Astrocyte of the spinal cord (primary cell): ENCODE measurements around the gene NFE2L3.
"Not testable (repeated sequence)": the region's sequence is repeated elsewhere in the genome, so short reads cannot be mapped to it uniquely, and the experiment has no call there.

Experiments used
- DNase-seq: peaks from one replicate; pipeline ENCODE4 v3.0.0; 2011; ENCODE audit warnings: low read depth, low spot score
- H3K4me3 ChIP-seq: 2 replicates; pipeline ENCODE4 v1.5.1; 2011; ENCODE audit warnings: low read depth, mild to moderate bottlenecking, low read length, moderate library complexity
- in situ Hi-C: cut with HindIII; loops from 2 replicates; pipeline ENCODE4 v1.10.0; 2017; ENCODE audit warnings: low sequenced_read_pairs
- TF ChIP-seq, protein P1 (sequence below): IDR thresholded peaks from 2 replicates; pipeline ENCODE4 v1.5.1; 2012; ENCODE audit warnings: low read depth, mild to moderate bottlenecking, low read length, inconsistent platforms

Gene NFE2L3

DNA sequence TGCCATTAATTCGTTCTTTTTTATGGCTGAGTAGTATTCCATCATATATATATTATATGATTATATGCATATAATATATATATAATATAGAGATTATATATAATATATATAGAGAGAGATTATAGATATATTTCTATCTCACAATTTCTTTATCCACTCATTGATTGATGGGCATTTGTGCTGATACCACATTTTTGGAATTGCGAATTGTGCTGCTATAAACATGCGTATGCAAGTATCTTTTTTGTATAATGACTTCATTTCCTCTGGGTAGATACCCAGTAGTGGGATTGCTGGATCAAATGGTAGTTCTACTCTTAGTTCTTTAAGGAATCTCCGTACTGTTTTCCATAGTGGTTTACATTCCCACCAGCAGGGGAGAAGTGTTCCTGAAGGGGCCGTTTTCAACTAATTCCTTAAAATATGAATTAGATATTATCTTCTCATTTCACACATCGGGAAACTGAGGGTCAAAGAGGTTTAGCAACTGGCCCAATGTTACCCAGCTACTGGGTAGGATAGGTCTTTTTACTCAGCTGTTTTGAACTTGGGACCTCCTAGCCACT is 16.5 kb downstream of the NFE2L3 start:
- in situ Hi-C loops = no loop called here
- TF ChIP-seq, protein P1, sequence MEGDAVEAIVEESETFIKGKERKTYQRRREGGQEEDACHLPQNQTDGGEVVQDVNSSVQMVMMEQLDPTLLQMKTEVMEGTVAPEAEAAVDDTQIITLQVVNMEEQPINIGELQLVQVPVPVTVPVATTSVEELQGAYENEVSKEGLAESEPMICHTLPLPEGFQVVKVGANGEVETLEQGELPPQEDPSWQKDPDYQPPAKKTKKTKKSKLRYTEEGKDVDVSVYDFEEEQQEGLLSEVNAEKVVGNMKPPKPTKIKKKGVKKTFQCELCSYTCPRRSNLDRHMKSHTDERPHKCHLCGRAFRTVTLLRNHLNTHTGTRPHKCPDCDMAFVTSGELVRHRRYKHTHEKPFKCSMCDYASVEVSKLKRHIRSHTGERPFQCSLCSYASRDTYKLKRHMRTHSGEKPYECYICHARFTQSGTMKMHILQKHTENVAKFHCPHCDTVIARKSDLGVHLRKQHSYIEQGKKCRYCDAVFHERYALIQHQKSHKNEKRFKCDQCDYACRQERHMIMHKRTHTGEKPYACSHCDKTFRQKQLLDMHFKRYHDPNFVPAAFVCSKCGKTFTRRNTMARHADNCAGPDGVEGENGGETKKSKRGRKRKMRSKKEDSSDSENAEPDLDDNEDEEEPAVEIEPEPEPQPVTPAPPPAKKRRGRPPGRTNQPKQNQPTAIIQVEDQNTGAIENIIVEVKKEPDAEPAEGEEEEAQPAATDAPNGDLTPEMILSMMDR = no peak
- H3K4me3 ChIP-seq = no peak overlapping the region
- DNase-seq = no peak

DNA sequence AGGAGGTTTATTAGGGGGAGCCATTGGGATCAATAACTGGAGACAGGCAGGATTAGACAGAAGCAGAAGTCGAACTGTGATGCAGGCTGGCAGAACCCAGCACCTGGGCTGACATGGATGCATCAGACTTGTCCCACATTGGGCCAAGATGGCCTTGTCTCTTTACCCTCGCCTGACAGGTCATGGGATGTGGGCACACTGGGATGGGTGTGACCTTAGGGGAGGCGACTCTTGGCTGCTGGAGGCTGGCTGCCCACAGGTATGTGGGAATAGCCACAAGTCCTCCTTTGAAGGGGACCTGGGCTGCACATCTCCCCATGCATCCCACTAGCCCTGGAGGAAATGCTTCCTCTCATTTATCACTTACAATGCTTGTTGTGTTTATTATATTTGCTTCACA is 17.3 kb downstream of the NFE2L3 start:
- DNase-seq = no peak
- in situ Hi-C loops = no loop called here
- H3K4me3 ChIP-seq = no peak overlapping the region
- TF ChIP-seq, protein P1 = no peak

DNA sequence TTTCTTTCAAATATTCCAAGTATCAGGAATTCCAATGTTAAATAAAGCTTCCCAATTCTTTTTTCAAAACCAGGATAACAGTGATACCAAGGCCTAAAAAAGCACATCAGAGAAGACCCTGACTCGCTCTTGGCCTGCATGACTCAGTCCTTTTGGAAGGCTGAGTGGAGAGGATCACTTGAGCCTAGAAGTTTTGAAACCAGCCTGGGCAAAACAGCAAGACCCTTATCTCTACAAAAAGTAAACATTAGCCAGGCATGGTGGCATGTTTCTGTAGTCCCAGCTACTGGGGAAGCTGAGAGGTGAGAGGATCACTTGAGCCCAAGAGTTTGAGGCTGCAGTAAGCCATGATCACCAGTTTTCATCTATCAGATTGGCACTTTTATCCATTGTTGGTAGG is 18.7 kb downstream of the NFE2L3 start:
- DNase-seq = no peak
- TF ChIP-seq, protein P1 = no peak

DNA sequence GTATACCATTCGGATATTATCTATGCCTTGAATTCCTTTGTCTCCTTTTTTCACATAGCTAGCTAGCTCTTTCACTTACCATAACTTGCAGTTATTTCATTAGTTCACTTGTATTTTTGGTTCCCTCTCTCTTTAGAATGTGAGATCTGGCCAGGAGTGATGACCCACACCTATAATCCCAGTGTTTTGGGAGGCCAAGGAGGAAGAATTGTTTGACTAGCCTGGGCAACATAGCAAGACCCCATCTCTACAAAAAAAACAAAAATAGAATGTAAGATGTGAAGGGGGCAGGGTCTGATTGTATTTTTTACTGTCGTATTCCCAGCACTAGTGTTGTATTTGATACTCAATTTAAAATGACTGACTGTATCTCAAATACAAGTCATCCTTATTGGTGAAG is 19.6 kb downstream of the NFE2L3 start:
- in situ Hi-C loops = no loop called here
- H3K4me3 ChIP-seq = no peak overlapping the region
- DNase-seq = no peak
- TF ChIP-seq, protein P1 = no peak

More for the DNA sequence above, 18.7 kb downstream of the NFE2L3 start:
- H3K4me3 ChIP-seq = no peak overlapping the region
- in situ Hi-C loops = no loop called here

DNA sequence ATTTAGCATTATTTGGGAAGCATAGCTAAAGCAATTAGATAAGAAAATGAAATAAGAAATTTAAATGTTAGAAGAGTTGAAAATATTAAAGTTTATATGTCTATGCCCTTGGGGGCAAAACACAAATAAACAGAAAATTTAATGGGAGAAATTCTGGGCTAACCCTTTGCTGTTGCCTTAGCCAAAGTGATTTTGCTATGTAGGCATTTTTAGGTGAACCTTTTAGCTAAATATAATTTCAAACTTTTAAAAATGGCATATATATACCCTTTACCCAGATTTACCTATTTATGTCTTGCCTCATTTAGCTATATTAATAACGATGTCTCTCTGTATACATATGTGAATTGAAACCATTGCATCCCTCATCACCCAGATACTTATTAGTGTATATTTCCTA is 20.1 kb downstream of the NFE2L3 start:
- in situ Hi-C loops = no loop called here

DNA sequence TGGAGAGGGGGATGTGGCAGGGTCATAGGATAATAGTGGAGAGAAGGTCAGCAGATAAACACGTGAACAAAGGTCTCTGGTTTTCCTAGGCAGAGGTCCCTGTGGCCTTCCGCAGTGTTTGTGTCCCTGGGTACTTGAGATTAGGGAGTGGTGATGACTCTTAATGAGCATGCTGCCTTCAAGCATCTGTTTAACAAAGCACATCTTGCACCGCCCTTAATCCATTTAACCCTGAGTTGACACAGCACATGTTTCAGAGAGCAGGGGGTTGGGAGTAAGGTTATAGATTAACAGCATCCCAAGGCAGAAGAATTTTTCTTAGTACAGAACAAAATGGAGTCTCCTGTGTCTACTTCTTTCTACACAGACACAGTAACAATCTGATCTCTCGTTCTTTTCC is 23.9 kb downstream of the NFE2L3 start:
- in situ Hi-C loops, DNase-seq: not testable (repeated sequence)

More for the DNA sequence above, 20.1 kb downstream of the NFE2L3 start:
- TF ChIP-seq, protein P1 = no peak
- no peak for DNase-seq
- no peak overlapping the region for H3K4me3 ChIP-seq

DNA sequence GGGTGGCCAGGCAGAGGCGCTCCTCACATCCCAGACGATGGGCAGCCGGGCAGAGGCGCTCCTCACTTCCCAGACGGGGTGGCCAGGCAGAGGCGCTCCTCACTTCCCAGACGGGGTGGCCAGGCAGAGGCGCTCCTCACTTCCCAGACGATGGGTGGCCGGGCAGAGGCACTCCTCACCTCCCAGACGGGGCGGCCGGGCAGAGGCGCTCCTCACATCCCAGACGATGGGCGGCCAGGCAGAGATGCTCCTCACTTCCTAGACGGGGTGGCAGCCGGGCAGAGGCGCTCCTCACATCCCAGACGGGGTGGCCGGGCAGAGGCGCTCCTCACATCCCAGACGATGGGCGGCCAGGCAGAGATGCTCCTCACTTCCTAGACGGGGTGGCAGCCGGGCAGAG is 24.7 kb downstream of the NFE2L3 start:
- H3K4me3 ChIP-seq, DNase-seq, in situ Hi-C loops: not testable (repeated sequence)

More for the DNA sequence above, 23.9 kb downstream of the NFE2L3 start:
- H3K4me3 ChIP-seq = not testable (repeated sequence)

DNA sequence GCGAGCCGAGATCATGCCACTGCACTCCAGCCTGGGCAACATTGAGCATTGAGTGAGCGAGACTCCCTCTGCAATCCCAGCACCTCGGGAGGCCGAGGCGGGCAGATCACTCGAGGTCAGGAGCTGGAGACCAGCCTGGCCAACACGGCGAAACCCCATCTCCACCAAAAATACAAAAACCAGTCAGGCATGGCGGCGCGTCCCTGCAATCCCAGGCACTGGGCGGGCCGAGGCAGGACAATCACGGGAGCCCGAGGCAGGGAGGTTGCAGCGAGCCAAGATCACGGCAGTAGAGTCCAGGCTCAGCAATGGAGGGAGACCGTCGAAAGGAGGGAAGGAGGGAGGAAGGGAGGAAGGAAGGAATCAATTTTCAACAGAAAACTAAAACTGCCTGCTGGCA is 25.3 kb downstream of the NFE2L3 start:
- H3K4me3 ChIP-seq, in situ Hi-C loops, DNase-seq: not testable (repeated sequence)
